Activated T-cell treated with anti-CD3 and anti-CD28 coated beads, Interleukin-2, amount 50 U/mL, for 48 hours (primary cell): ENCODE data around the gene KCNH2.
"Not testable (repeated sequence)": the region's sequence is repeated elsewhere in the genome, so short reads cannot be mapped to it uniquely, and the experiment has no call there.

ENCODE experiments used
- DNase-seq, 2 experiments: peaks; one replicate each; pipeline ENCODE4 v3.0.0-alpha.2; 2020

KCNH2 gene, protein sequence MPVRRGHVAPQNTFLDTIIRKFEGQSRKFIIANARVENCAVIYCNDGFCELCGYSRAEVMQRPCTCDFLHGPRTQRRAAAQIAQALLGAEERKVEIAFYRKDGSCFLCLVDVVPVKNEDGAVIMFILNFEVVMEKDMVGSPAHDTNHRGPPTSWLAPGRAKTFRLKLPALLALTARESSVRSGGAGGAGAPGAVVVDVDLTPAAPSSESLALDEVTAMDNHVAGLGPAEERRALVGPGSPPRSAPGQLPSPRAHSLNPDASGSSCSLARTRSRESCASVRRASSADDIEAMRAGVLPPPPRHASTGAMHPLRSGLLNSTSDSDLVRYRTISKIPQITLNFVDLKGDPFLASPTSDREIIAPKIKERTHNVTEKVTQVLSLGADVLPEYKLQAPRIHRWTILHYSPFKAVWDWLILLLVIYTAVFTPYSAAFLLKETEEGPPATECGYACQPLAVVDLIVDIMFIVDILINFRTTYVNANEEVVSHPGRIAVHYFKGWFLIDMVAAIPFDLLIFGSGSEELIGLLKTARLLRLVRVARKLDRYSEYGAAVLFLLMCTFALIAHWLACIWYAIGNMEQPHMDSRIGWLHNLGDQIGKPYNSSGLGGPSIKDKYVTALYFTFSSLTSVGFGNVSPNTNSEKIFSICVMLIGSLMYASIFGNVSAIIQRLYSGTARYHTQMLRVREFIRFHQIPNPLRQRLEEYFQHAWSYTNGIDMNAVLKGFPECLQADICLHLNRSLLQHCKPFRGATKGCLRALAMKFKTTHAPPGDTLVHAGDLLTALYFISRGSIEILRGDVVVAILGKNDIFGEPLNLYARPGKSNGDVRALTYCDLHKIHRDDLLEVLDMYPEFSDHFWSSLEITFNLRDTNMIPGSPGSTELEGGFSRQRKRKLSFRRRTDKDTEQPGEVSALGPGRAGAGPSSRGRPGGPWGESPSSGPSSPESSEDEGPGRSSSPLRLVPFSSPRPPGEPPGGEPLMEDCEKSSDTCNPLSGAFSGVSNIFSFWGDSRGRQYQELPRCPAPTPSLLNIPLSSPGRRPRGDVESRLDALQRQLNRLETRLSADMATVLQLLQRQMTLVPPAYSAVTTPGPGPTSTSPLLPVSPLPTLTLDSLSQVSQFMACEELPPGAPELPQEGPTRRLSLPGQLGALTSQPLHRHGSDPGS

GRCh38 chr7:150978126-150978789, at the start of gene KCNH2:
KCNH2 (minus strand) TSS chr7:150978321; CDS start chr7:150977913, 408 bp downstream.
- peak; percentile 49 to 53 for DNase-seq

GRCh38 chr7:151027728-151028130, 49.6 kb upstream of the KCNH2 start:
- DNase-seq, result not testable (repeated sequence)

DNA sequence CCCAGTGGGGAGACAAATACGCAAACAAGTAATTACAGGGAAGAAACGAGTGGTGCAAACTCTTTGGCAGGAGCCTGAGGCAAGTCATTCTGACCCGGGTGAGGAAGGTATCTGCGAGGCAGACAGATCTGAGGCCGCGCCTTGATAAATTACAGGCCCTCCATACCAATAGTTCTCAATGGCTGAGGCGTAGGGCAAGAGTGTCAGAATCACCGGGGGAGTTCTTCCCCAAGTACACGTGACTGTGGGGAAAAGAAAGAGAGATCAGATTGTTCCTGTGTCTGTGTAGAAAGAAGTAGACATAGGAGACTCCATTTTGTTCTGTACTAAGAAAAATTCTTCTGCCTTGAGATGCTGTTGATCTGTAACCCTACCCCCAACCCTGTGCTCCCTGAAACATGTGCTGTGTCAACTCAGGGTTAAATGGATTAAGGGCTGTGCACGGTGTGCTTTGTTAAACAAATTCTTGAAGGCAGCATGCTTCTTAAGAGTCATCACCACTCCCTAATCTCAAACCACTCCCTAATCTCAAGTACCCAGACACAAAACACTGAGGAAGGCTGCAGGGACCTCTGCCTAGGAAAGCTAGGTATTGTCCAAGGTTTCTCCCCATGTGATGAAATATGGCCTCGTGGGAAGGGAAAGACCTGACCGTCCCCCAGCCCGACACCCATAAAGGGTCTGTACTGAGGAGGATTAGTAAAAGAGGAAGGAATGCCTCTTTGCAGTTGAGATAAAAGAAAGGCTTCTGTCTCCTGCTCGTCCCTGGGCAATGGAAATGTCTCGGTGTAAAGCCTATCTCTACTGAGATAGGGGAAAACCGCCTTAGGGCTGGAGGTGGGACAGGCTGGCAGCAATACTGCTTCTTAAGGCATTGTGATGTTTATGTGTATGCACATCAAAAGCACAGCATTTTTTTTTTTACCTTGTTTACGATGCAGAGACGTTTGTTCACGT, 48.9 kb upstream of the KCNH2 start:
- DNase-seq, result not testable (repeated sequence)

- DNase-seq, result no peak
These were observed 48.0 kb upstream of the KCNH2 start for GRCh38 chr7:151025924-151026671.

DNA sequence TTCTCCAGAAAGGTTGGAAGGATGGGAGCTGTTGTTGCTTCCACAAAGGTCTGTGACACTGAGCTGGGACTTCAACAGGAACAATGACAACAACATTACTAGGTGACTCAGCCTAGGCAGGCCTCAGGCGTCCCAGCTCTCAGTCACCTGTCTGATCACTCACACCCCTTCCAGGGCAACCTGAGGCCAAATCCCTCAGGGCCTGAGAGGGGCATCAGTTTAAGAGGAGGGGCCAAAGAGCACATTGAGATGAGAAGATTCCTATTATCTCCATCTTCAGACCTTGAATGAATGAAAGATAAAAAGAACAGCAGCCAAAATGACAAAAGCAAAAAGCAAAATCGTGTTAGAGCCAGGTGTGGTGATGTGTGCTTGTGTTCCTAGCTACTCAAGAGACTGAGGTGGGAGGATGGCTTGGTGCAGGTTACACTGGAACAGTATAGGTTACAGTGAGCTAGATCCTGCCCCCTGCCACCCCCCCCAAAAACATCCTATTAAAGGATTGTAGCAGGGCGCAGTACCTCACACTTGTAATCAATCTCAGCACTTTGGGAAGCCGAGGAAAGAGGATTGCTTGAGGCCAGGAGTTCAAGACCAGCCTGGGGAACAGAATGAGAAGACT, 46.4 kb upstream of the KCNH2 start, which contains the start of gene ATG9B:
Gene ATG9B (minus strand): TSS at position 60 of the 622 bp plus-strand sequence. CDS start 71 bp downstream, outside the sequence.
- DNase-seq, result no peak

GRCh38 chr7:151023232-151023631, 45.1 kb upstream of the KCNH2 start:
- no peak for DNase-seq

DNA sequence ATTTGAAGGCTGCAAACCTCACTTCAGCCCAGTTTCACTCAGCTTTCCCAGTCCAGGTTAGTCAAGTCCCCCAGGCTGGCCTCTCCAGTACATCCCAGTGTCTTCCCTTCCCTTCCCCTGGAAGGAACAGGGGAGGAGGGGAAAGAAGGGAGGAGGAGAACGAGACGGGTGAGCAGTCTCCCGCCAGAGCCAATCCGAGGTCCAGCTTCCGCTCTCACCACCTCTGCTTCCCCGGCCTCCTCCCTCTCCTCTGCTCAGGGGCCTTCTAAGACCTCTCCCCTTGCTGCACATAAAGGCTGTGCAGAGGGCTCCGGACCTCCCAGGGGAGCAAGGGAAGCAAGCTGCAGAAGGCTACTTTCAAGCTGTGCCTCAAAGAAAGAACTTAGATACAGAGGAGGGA, 42.1 kb upstream of the KCNH2 start:
- no peak for DNase-seq

DNA sequence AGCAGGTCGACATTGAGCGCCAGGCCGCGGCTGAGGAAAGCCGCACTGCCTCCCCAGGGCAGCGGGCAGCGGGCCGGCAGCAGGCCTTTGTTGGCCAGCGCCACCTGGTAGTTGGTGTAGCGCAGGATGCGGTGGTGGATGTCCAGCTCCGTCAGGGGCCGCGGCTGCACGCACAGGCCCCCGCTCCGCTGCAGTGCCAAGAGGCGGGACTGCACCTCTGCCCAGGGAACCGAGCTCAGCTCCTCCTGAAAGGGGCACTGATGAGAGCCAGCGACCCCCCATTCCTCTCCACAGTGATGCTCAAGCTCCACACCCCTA, 41.0 kb upstream of the KCNH2 start:
- DNase-seq, result no peak

GRCh38 chr7:151018421-151019129, 40.5 kb upstream of the KCNH2 start:
- peak; percentile 61 to 71 for DNase-seq

GRCh38 chr7:151017953-151018420, 39.9 kb upstream of the KCNH2 start:
- peak; percentile 91 to 92 for DNase-seq

DNA sequence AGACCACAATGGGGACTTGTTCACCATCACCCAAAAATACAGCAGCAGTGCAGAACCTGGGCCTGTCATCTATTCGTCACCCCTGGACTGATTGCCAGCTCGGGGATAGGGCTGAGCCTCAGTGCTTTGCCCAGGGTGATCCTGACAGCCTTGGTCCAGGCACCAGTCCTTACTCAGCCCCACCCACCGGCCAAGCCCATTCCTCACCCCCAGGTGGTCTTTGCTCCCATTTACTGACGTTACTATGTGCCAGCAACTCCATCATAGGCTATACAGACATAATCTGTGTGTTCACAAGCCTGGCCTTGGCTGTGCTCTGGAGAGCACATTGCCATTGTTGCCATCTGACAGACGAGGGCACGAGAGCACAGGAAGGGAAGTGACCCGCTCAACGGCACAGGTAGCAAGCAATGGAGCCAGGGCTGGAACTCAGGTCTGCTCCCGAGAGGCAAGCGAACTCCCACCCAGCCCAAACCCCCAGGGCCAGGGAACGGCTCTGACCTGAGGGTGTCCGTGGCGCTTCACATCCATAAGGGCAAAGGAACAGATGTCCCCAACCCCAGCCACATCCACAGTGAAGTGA, 39.3 kb upstream of the KCNH2 start:
- peak in 1 of 2 experiments; percentile 49 for DNase-seq

DNA sequence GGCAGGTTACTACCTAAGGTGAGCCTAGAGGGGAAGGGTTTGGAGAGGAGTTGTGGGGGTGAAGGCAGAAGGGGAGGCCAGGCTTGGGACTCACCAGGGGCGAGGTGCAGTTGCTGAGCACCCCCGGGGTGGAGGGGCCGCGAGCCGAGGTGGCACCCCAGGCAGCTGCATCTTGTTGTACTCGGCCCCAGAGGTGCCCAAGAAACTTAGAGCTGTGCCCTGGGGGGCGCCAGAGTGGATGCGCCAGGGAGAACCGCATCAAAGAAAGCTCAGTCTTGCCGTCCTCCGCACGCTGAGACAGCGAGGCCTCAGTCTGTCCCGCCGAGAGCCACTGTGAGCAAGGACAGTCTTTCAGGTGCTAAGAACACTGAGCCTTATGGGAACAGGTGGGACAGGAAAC, 38.8 kb upstream of the KCNH2 start:
- no peak for DNase-seq

- no peak for DNase-seq
These were observed 38.4 kb upstream of the KCNH2 start for GRCh38 chr7:151016505-151016904.

GRCh38 chr7:151015967-151016366, 37.8 kb upstream of the KCNH2 start:
- DNase-seq, result no peak

DNA sequence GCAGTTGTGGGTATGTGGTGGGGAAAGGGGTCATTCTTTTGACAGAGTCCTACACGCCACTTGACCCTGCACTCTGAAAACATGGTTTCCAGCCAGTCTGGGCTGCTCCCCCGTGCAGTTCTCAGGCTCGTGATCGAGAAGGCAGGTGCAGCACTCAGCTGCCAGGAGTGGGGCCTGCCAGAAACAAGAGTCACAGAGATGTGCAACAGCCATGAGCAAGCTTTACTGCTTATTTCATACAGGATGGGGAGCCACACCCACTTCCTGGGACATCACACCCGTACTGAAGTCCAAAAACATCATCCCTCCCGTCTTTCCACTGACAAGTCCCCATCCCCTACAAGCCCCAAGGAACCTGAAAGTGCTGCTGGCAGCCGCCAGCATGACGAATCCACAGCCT, 36.8 kb upstream of the KCNH2 start:
- DNase-seq, result peak in 1 of 2 experiments; percentile 52

GRCh38 chr7:151013733-151014497, 35.8 kb upstream of the KCNH2 start:
- peak; percentile 83 to 87 for DNase-seq

DNA sequence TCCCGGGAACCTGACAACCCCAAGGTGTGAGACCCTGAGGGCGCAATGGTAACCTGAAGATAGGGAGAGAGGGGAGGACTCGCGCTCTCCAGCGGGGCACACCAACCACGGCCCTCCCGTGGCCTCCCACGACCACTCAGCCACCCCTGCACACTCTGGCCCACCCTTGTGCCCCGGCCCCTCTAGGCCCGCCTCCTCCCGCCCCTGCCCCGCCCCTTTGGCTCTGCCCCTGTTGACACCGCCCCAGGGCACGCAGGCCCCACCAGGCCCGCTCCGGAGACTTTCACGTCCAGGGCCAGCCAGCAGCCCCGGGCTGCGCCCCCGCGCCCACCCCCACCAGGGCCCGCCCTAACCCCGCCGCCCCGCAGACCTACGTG, 35.2 kb upstream of the KCNH2 start:
- no peak for DNase-seq

GRCh38 chr7:151012911-151013347, 34.8 kb upstream of the KCNH2 start:
- DNase-seq, result no peak
